GM18508 (cell line): ENCODE results near the gene TNS3.
"Not testable (repeated sequence)": the region's sequence is repeated elsewhere in the genome, so short reads cannot be mapped to it uniquely, and the experiment has no call there.

ENCODE experiments used
- ATAC-seq: cut with Tn5 transposase; IDR thresholded peaks from one replicate; pipeline ENCODE4 v1.9.1; 2021; ENCODE audit warnings: moderate number of reproducible peaks; ENCODE audit not compliant: insufficient read depth, unreplicated experiment

Gene TNS3

GRCh38 chr7:47456210-47456955, 125.5 kb downstream of the TNS3 start:
- ATAC-seq = no peak

DNA sequence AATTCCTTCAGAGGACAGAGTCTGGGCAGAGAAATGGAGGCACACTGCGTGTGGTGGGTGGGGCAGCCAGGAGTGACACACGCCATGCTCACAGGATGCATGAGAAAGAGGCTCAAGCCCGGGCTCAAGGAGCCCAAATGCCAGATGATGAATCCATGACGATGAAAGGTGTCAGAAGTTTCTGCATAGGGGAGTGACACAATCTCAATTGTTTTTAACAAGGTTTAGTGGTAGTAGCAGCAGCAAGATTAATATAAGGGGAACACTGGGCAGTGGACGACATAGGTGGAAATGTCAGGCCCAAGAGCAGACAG, 126.1 kb downstream of the TNS3 start:
- ATAC-seq = no peak

- no peak for ATAC-seq
Observed at GRCh38 chr7:47454974-47455871, 126.7 kb downstream of the TNS3 start.

GRCh38 chr7:47454069-47454973, 127.6 kb downstream of the TNS3 start:
- ATAC-seq = no peak

DNA sequence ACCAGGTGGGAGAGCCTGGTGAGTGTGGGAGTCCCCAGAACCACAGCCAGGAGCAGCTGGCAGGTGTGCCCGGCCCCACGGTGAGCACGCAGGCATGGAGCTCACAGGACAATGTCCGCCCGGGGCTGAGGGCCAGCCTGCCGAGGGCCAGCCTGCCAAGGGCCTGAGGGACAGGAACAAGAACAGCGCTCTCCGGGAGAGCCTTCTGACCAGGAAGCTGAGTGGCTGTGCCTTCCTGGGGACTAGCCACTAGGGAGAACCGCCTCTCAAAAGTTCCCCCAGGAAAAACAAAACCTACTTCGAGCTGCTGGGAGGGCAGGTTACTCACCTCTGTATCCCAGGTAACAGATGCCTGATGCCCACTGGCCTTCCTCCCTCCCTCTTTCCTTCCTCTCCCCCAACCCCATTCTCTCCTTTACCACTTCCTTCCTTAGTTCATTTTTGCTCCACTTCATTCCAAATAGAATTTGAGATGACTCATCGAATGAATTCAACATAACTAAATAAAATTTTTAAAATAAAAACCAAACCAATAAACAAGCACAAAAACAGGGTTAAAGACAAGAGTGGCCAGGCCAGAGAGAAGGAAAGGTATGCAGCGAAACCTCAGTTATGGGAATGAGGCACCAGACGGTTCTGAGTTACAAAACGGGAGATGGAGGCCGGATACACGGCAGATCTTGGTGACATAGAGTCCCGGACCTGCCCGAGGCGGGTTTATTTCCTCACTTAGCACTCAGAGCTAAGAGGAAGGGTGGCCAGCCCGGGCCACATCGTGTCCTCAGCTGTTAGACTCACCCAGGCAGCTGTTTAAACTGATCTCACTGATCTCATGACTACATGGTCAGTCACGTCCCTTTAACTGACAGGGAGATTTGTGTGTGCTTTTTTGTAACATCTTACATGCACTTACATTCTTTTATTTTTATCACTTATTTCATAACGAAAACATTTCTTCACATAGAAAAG, 128.5 kb downstream of the TNS3 start:
- no peak for ATAC-seq

DNA sequence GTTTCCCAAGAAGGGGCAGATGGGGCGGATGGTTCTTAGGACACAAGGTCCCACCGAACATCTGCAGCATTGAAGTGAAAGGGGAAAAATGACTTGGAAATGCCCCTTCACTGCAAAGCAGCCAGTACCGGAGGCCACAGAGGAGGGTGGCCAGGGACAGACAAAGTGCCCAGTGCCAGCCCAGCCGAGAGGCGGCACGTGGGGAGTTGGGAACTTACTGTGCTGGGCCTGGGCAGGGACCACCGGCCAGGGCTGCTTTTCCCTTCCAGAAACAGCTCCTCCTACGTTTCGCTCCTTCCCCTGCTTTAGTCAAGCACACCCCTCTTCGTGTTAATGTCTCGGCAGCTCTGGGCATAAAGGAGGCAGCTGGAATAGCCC, 129.2 kb downstream of the TNS3 start:
- no peak for ATAC-seq

DNA sequence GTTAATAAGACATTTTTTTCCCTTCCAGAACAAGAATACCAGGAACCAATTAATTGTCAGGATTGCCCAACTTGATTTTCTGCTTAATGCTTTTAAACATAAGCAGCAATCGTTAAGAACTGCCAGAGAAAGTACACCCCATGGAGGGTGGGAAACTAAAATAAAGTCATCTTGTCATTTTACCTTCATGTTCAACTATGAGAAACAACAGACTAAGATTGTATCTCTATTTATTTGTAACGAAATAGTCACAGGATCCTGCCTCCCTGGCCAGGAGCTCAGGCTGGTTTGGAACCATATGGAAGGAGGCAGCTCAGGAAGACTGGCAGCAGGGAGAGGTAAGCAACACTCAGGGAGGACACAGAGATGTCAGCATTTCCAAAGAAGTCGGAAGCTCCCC, 129.6 kb downstream of the TNS3 start:
- ATAC-seq = no peak

GRCh38 chr7:47451851-47452205, 130.1 kb downstream of the TNS3 start:
- ATAC-seq = no peak

GRCh38 chr7:47449810-47450590, 131.9 kb downstream of the TNS3 start:
- no peak for ATAC-seq

- no peak for ATAC-seq
Observed at GRCh38 chr7:47448971-47449370, 132.9 kb downstream of the TNS3 start.

DNA sequence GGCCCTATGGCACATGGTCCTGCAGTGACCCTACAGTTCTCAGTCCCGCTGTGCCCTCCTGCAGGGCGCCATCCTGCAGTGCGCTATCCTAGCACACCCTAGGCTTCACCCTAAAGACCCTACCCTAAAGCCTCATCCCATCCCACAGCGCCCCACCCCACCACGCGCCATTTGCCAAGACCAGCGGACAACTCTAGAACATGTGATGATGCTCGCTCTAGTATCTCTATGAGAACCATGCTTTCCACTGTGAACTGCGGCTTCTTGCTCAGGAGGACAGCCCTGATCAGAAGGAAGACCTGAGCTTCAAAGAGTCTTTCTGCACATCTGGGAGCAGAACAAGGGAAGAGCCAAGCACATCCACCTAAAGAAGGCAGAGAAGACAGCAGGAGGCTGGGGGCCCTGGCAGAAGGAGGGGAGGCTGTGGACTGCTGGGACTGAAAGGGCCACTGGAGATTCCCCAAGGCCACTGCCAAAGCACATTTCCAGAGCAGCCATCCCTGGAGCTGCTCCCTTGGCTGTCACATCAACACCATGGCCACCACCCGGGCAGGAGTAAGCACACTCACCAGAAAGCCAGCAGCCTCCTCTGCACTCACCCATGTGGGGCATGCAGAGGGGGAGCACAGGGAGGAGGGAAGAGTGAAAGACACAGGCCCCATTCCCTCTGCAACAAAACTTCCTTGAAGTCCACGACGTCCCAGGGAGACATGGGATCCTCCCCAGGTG, 134.1 kb downstream of the TNS3 start:
- no peak for ATAC-seq

DNA sequence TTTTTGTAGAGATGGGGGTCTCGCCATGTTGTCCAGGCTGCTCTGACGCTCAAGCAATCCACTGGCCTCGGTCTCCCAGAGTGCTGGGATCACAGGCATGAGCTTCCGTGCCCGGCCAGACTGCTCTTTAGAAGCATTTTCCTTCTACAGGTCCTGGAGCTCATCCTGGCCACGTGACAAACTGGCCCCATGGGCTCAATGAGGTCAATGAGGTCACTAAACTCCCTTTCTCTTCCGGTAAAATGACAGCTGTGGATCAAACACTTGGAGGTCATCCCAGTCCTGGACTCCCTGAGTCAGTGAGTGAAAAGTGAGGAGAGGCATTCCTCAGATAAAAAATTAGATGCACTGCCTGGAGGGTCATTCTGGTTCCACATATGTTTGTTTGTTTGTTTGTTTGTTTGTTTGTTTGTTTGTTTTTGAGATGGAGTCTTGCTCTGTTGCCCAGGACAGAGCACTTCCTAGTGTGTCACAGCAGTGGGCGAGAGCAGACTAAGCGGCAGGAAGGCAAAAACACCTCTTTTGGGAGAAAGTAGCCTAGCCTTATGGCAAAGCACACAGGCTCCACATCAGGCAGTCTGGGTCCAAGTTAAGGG, 134.9 kb downstream of the TNS3 start:
- ATAC-seq = no peak

GRCh38 chr7:47444376-47445098, 137.4 kb downstream of the TNS3 start:
- no peak for ATAC-seq

- no peak for ATAC-seq
Observed at GRCh38 chr7:47443049-47443448, 138.9 kb downstream of the TNS3 start.

DNA sequence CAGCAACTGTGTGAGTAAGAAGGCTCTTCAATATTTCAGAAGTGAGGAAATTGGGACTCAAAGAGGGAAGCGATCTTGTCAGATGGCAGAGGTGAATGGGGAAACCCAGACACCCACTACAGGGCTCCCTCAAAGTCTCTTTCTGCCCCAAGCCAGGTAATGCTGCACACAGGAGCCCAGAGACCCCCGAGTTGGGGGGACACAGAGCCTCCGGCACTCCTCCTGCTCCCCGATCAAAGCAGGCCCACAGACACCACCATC, 139.4 kb downstream of the TNS3 start:
- no peak for ATAC-seq

DNA sequence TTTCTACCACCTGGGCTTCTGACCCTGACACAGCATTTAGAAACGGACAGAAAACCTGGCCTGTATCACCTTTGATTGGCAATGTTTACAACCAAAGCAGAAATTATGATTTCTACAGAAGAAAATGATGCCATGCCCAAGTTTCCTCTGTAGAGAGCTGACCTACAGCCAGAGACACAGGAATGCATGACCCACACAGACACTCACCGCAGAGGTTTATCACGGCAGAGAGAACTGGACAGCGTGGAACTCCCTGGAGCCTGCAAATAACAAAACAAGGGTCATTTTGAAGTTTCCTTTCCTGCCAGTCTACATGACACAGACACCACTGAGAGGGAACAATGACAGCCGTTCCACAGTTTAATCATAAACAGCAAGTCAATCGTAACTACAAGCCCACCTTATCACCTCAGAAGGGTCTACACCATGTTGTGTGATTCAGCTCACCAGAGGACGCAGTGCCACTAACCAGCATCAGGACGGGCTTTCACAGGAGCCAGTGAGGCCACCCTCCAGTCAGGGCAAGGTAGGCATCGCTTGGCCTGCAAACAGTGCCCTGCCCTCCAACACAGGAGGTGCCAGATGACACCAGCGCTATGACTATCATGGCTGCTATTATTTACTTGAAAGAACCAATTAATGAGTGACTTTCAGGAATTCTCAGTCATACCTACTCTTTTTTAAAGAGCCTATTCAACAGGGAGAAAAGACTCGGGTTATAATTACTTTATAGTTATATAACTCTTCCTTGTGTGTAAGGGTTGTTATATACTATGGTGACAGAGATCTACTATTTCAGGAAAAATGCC, 139.9 kb downstream of the TNS3 start:
- ATAC-seq = no peak

DNA sequence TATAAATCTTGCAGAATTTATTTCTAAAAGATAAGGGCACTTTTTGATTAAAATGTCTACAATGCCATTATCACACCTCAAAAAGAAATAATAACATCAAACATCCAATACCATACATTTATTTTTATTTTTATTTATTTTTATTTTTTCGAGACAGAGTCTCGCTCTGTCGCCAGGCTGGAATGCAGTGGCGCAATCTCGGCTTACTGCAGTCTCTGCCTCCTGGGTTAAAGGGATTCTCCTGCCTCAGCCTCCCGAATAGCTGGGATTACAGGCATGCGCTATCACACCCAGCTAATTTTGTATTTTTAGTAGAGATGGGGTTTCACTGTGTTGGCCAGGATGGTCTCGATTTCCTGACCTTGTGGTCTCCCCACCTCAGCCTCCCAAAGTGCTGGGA, 140.9 kb downstream of the TNS3 start:
- ATAC-seq = not testable (repeated sequence)
